ENCODE results near the gene ARHGEF6. TPM values are rescaled to one million over a fixed set of nuclear protein-coding genes. Genes with fewer than 3 reads are reported as not detected.

The ARHGEF6 gene
- total and polyA plus RNA-seq, 2 experiments from 2014 or later, result 2.5 to 6.0 TPM

- Mint-ChIP-seq H3K9me3 (no peaks in the 10 kb centered on the region; the same call in 2 of the 3 replicates), H3K36me3 (ENCODE audit: low read depth) (no peaks in the 10 kb centered on the region), H3K4me1 (no peaks in the 10 kb centered on the region), H3K27me3 (ENCODE audit: insufficient read depth, low read depth, poor library complexity) (peaks cover 2% of the 10 kb centered on the region), H3K27ac (no peak overlapping the region), H3K4me3 (no peak overlapping the region)
- Histone ChIP-seq H3K36me3 (ENCODE audit: insufficient read depth) (no peaks in the 10 kb centered on the region), H3F3A (replicated peaks; ENCODE audit: low read depth) (no peaks in the 10 kb centered on the region), H3K27ac (ENCODE audit: low read depth) (no peak overlapping the region), H3K9me2 (ENCODE audit: insufficient read depth) (no peaks in the 10 kb centered on the region), H3K4me3 (no peak overlapping the region), H3K27me3 (ENCODE audit: insufficient read depth) (no peaks in the 10 kb centered on the region), H3K79me2 (replicated peaks; ENCODE audit: insufficient read depth) (no peaks in the 10 kb centered on the region), H3K4me2 (no peak overlapping the region), H2AFZ (no peak overlapping the region), H3K4me1 (ENCODE audit: insufficient read depth) (no peaks in the 10 kb centered on the region), H4K20me1 (replicated peaks; ENCODE audit: insufficient read depth) (no peaks in the 10 kb centered on the region)
- DNase-seq (ENCODE audit: low spot score) (no peak), ATAC-seq (no peak)
- TF ChIP-seq EZH2phosphoT487 (IDR thresholded peaks at IDR 0.05; ENCODE audit: unreplicated experiment) (no peak), ZNF462 (CRISPR knock-in tag; IDR thresholded peaks at IDR 0.05) (no peak), NANOG (IDR thresholded peaks at IDR 0.05; ENCODE audit: borderline replicate concordance) (no peak), ZNF331 (CRISPR knock-in tag; IDR thresholded peaks at IDR 0.05; ENCODE audit: low read depth) (no peak), CTCF (conservative IDR thresholded peaks at IDR 0.05; ENCODE audit: low read depth in 2 of 2) (no peak), REST (IDR thresholded peaks at IDR 0.05; ENCODE audit: unreplicated experiment) (no peak), STAT1 (IDR thresholded peaks at IDR 0.05; ENCODE audit: unreplicated experiment) (no peak), POLR2AphosphoS5 (IDR thresholded peaks at IDR 0.05; ENCODE audit: low read depth) (no peak), ZNF114 (CRISPR knock-in tag; IDR thresholded peaks at IDR 0.05) (no peak), CREB1 (CRISPR knock-in tag; IDR thresholded peaks at IDR 0.05; ENCODE audit: low read depth) (no peak), EZH2 (IDR thresholded peaks at IDR 0.05; ENCODE audit: low read depth, unreplicated experiment) (no peak), JUNB (IDR thresholded peaks at IDR 0.05; ENCODE audit: unreplicated experiment) (no peak)
- TF ChIP-seq, protein P1, sequence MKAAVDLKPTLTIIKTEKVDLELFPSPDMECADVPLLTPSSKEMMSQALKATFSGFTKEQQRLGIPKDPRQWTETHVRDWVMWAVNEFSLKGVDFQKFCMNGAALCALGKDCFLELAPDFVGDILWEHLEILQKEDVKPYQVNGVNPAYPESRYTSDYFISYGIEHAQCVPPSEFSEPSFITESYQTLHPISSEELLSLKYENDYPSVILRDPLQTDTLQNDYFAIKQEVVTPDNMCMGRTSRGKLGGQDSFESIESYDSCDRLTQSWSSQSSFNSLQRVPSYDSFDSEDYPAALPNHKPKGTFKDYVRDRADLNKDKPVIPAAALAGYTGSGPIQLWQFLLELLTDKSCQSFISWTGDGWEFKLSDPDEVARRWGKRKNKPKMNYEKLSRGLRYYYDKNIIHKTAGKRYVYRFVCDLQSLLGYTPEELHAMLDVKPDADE (IDR thresholded peaks at IDR 0.05), result no peak
These were observed 158.2 kb downstream of the ARHGEF6 start for GRCh38 chrX:136622568-136622967.

Measured in GM23338 (cell line).